ENCODE results near the gene FOXP2.

DNA sequence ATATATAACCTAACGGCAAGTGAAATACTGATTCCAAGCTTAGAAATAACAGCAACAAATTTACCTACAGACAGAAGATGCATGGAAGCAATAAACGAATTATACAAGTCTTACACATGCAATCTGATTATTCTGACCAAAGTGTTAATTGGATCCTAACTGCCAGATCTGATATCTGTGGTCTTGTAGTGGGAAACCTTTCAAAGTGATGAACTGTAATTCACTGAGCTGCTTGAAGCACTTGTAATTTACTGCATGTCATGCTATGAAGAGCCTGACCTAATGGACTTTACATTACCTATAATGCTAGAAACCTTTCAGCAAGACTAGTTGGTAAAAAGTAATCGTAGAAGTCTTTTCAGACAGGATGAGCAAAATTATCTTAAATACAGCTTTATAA is 205.6 kb downstream of the FOXP2 start:
- TF ChIP-seq, protein P1, sequence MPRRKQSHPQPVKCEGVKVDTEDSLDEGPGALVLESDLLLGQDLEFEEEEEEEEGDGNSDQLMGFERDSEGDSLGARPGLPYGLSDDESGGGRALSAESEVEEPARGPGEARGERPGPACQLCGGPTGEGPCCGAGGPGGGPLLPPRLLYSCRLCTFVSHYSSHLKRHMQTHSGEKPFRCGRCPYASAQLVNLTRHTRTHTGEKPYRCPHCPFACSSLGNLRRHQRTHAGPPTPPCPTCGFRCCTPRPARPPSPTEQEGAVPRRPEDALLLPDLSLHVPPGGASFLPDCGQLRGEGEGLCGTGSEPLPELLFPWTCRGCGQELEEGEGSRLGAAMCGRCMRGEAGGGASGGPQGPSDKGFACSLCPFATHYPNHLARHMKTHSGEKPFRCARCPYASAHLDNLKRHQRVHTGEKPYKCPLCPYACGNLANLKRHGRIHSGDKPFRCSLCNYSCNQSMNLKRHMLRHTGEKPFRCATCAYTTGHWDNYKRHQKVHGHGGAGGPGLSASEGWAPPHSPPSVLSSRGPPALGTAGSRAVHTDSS (tag by site-specific recombination; IDR thresholded peaks at IDR 0.05), result no peak
- TF ChIP-seq, protein P2, sequence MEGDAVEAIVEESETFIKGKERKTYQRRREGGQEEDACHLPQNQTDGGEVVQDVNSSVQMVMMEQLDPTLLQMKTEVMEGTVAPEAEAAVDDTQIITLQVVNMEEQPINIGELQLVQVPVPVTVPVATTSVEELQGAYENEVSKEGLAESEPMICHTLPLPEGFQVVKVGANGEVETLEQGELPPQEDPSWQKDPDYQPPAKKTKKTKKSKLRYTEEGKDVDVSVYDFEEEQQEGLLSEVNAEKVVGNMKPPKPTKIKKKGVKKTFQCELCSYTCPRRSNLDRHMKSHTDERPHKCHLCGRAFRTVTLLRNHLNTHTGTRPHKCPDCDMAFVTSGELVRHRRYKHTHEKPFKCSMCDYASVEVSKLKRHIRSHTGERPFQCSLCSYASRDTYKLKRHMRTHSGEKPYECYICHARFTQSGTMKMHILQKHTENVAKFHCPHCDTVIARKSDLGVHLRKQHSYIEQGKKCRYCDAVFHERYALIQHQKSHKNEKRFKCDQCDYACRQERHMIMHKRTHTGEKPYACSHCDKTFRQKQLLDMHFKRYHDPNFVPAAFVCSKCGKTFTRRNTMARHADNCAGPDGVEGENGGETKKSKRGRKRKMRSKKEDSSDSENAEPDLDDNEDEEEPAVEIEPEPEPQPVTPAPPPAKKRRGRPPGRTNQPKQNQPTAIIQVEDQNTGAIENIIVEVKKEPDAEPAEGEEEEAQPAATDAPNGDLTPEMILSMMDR (tag by site-specific recombination; IDR thresholded peaks at IDR 0.05), result no peak

Measured in HEK293 (cell line).